Epithelial cell of proximal tubule (primary cell): ENCODE data around the gene GLT8D1. TPM values are rescaled to one million over a fixed set of nuclear protein-coding genes. Genes with fewer than 3 reads are reported as not detected.
"Not testable (repeated sequence)": the region's sequence is repeated elsewhere in the genome, so short reads cannot be mapped to it uniquely, and the experiment has no call there.

Experiments used
- DNase-seq: peaks from one replicate; pipeline ENCODE4 v3.0.0-alpha.2; 2011; ENCODE audit warnings: low read depth
- H3K4me3 ChIP-seq: 2 replicates; pipeline ENCODE4 v1.5.1; 2011; ENCODE audit warnings: low read depth, mild to moderate bottlenecking, low read length
- CTCF ChIP-seq: conservative IDR thresholded peaks from 2 replicates; pipeline ENCODE4 v1.5.1; 2012; ENCODE audit warnings: low read depth, mild to moderate bottlenecking, low read length
- total RNA-seq: library from RNA; depleted of rRNA; stranded (reverse); fragments of >200 nt; gene quantifications from 2 replicates; pipeline ENCODE4 v1.2.3, GENCODE V29; 2015

Gene GLT8D1
- total RNA-seq, 1 donor from 2014 or later: 59.2 TPM

GRCh38 chr3:52682016-52682415, 23.6 kb downstream of the GLT8D1 start:
- DNase-seq: peak; percentile 74
- no peak overlapping the region for H3K4me3 ChIP-seq
- TF ChIP-seq CTCF: peak; percentile 34

GRCh38 chr3:52681596-52681995, 24.0 kb downstream of the GLT8D1 start:
- H3K4me3 ChIP-seq: no peak overlapping the region
- TF ChIP-seq CTCF: no peak
- DNase-seq: no peak

- no peak for TF ChIP-seq CTCF
- no peak overlapping the region for H3K4me3 ChIP-seq
- no peak for DNase-seq
Observed at GRCh38 chr3:52679811-52680210, 25.8 kb downstream of the GLT8D1 start.

- H3K4me3 ChIP-seq: no peak overlapping the region
- no peak for DNase-seq
- TF ChIP-seq CTCF: no peak
Observed at GRCh38 chr3:52679199-52679538, 26.4 kb downstream of the GLT8D1 start.

GRCh38 chr3:52678265-52679198, 27.1 kb downstream of the GLT8D1 start:
- TF ChIP-seq CTCF: no peak
- no peak overlapping the region for H3K4me3 ChIP-seq
- no peak for DNase-seq

- DNase-seq, H3K4me3 ChIP-seq: not testable (repeated sequence)
Observed at GRCh38 chr3:52676201-52676600, 29.4 kb downstream of the GLT8D1 start.

GRCh38 chr3:52671676-52672075, 33.9 kb downstream of the GLT8D1 start:
- DNase-seq: no peak
- TF ChIP-seq CTCF: no peak

More at GRCh38 chr3:52671676-52672075, 33.9 kb downstream of the GLT8D1 start:
- no peak overlapping the region for H3K4me3 ChIP-seq
